ENCODE data around the gene CR1. TPM values are rescaled to one million over a fixed set of nuclear protein-coding genes. Genes with fewer than 3 reads are reported as not detected.

The CR1 gene
- total and polyA plus RNA-seq, 2 of the 4 experiments (the other 2 are of a cell fraction), result not detected

DNA sequence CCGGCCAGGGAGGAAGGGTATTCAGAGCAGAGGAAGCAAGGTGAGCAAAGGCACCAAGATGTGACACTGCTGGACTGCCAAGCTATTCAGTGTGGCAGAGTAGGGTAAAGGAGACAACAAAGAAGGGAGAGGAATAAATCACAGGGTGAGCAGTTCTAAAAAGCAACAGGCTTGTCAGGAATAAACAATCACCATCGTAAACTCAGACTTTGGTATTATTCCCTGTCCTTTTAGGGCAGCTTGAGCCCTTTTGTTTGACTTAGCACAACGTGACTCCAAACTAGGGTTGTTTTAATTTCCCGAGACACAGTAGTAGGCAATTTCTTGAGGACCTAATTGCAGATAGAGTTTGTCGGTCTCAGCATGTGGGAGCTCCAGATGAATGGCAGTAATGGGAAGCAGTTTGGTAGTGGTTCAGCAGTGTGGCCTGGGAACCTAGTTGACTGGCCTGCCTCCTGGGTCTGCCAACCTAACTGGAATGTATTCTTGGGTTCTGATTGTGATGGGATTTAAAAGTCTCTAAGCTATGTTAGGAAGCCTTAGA, 153.3 kb downstream of the CR1 start:
- Histone ChIP-seq H3K4ac (ENCODE audit: low read depth, low read length) (no peak overlapping the region), H2AK5ac (ENCODE audit: low read depth, low read length) (no peak overlapping the region), H4K91ac (ENCODE audit: insufficient read depth, low read depth, low read length) (no peak overlapping the region), H3K9me3 (ENCODE audit: control insufficient read depth, insufficient read depth, low read length) (no peaks in the 10 kb centered on the region), H3K79me1 (ENCODE audit: low read depth in 1 of 2, low read length in 2 of 2) (no peaks in the 10 kb centered on the region), H4K20me1 (ENCODE audit: insufficient read depth, low read length) (no peaks in the 10 kb centered on the region), H4K5ac (ENCODE audit: low read depth, low read length) (no peak overlapping the region), H3K4me1 (ENCODE audit: control insufficient read depth, insufficient read depth, low read length) (no peaks in the 10 kb centered on the region), H2BK120ac (ENCODE audit: low read depth, low read length) (no peak overlapping the region), H3K27me3 (ENCODE audit: control insufficient read depth, insufficient read depth, low read length) (peaks cover 20% of the 10 kb centered on the region), H3K9me1 (ENCODE audit: insufficient read depth, low read length) (no peaks in the 10 kb centered on the region), H2BK20ac (ENCODE audit: low read depth, low read length) (no peak overlapping the region), H2AK9ac (replicated peaks; ENCODE audit: low read depth, low read length, poor library complexity) (no peak overlapping the region), H3K18ac (ENCODE audit: low read depth, low read length) (no peak overlapping the region), H2BK15ac (ENCODE audit: low read depth, low read length) (no peak overlapping the region), H3K4me2 (ENCODE audit: low read depth, low read length) (no peak overlapping the region), H3K27ac (ENCODE audit: insufficient read depth, low read length) (no peak overlapping the region), H3K36me3 (ENCODE audit: control insufficient read depth, insufficient read depth, low read length) (no peaks in the 10 kb centered on the region), H3K56ac (ENCODE audit: extremely low read depth, insufficient read depth, low read length) (no peak overlapping the region), H3K4me3 (ENCODE audit: insufficient read depth, low read depth, low read length) (no peak overlapping the region), H2BK5ac (ENCODE audit: low read depth, low read length, poor library complexity, severe bottlenecking) (no peak overlapping the region), H3K9ac (ENCODE audit: low read depth, low read length) (no peak overlapping the region), H3K23ac (ENCODE audit: low read depth, low read length) (no peak overlapping the region), H4K8ac (ENCODE audit: low read depth in 2 of 2, low read length in 2 of 2) (no peak overlapping the region), H2AFZ (replicated peaks; ENCODE audit: low read length, poor library complexity) (no peak overlapping the region), H3K14ac (replicated peaks; ENCODE audit: low read depth, low read length) (no peak overlapping the region)
- no TSS peak for BruUV-seq (replicated peaks)
- in situ Hi-C loops (cut with MboI; ENCODE audit: low sequenced_read_pairs) (no loop called here), intact Hi-C loops (cut with micrococcal nuclease) (no loop called here), dilution Hi-C loops (cut with HindIII; ENCODE audit: low sequenced_read_pairs, unreplicated experiment) (no loop called here)
- TF ChIP-seq, protein P1, sequence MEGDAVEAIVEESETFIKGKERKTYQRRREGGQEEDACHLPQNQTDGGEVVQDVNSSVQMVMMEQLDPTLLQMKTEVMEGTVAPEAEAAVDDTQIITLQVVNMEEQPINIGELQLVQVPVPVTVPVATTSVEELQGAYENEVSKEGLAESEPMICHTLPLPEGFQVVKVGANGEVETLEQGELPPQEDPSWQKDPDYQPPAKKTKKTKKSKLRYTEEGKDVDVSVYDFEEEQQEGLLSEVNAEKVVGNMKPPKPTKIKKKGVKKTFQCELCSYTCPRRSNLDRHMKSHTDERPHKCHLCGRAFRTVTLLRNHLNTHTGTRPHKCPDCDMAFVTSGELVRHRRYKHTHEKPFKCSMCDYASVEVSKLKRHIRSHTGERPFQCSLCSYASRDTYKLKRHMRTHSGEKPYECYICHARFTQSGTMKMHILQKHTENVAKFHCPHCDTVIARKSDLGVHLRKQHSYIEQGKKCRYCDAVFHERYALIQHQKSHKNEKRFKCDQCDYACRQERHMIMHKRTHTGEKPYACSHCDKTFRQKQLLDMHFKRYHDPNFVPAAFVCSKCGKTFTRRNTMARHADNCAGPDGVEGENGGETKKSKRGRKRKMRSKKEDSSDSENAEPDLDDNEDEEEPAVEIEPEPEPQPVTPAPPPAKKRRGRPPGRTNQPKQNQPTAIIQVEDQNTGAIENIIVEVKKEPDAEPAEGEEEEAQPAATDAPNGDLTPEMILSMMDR (conservative IDR thresholded peaks at IDR 0.05; ENCODE audit: low read depth, low read length), result no peak
- no peak for TF ChIP-seq RFX5 (IDR thresholded peaks at IDR 0.05; ENCODE audit: low read depth, low read length)
- no peak for TF ChIP-seq NFE2L2 (IDR thresholded peaks at IDR 0.05; ENCODE audit: low read depth, low read length)
- no peak for TF ChIP-seq MAFK (IDR thresholded peaks at IDR 0.05; ENCODE audit: low read depth, low read length)
- TF ChIP-seq, protein P2, sequence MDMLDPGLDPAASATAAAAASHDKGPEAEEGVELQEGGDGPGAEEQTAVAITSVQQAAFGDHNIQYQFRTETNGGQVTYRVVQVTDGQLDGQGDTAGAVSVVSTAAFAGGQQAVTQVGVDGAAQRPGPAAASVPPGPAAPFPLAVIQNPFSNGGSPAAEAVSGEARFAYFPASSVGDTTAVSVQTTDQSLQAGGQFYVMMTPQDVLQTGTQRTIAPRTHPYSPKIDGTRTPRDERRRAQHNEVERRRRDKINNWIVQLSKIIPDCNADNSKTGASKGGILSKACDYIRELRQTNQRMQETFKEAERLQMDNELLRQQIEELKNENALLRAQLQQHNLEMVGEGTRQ (IDR thresholded peaks at IDR 0.05; ENCODE audit: low read depth, low read length), result no peak
- no peak for TF ChIP-seq RCOR1 (IDR thresholded peaks at IDR 0.05; ENCODE audit: insufficient replicate concordance, low read length)
- no peak for TF ChIP-seq CHD1 (IDR thresholded peaks at IDR 0.05; ENCODE audit: low read depth, low read length)
- no peak for TF ChIP-seq CEBPB (IDR thresholded peaks at IDR 0.05; ENCODE audit: low read depth, low read length)
- no peak for TF ChIP-seq POLR2A (IDR thresholded peaks at IDR 0.05; ENCODE audit: low read depth, low read length)
- no peak for TF ChIP-seq RAD21 (IDR thresholded peaks at IDR 0.05; ENCODE audit: low read length)
- ChIA-PET POLR2A (ENCODE audit: unreplicated experiment) (no interaction called here), CTCF (no interaction called here)
- ATAC-seq (ENCODE audit: low read depth) (no peak), DNase-seq (no peak)
- WGBS, 2 experiments (ENCODE audit: extremely low coverage in 2 of 2, insufficient read length in 1 of 2), result 25% methylated on average over 1 of the region's 5 CpGs; no CpG with 5 or more reads in 1 of the 2 experiments

Data from IMR-90 (cell line).